ENCODE measurements around the gene TOP3B.

TOP3B gene

GRCh38 chr22:21982338-21982965 is at the start of gene TOP3B:
TSS of gene TOP3B (minus strand) at chr22:21982787. CDS start at chr22:21975709, 7,078 bp downstream.
- peak; percentile 55 to 81 (median 67) for DNase-seq (ENCODE audit: low read depth in 3 of 3, low spot score in 1 of 3)

- DNase-seq (ENCODE audit: low read depth in 3 of 3, low spot score in 1 of 3): no peak
Measured at GRCh38 chr22:22031183-22031945, 48.8 kb upstream of the TOP3B start.

GRCh38 chr22:22030493-22031182 is 48.1 kb upstream of the TOP3B start:
- no peak for DNase-seq (ENCODE audit: low read depth in 3 of 3, low spot score in 1 of 3)

- no peak for DNase-seq (ENCODE audit: low read depth in 3 of 3, low spot score in 1 of 3)
Measured at GRCh38 chr22:22027955-22028354, 45.4 kb upstream of the TOP3B start.

GRCh38 chr22:22026157-22026831 is 43.7 kb upstream of the TOP3B start:
- DNase-seq (ENCODE audit: low read depth in 3 of 3, low spot score in 1 of 3): no peak

GRCh38 chr22:22025320-22026156 is 43.0 kb upstream of the TOP3B start:
- DNase-seq (ENCODE audit: low read depth in 3 of 3, low spot score in 1 of 3): no peak

- DNase-seq (ENCODE audit: low read depth in 3 of 3, low spot score in 1 of 3): no peak
Measured at GRCh38 chr22:22024440-22024839, 41.9 kb upstream of the TOP3B start.

GRCh38 chr22:22023581-22024137 is 41.1 kb upstream of the TOP3B start:
- DNase-seq (ENCODE audit: low read depth in 3 of 3, low spot score in 1 of 3): no peak

- DNase-seq (ENCODE audit: low read depth in 3 of 3, low spot score in 1 of 3): no peak
Measured at GRCh38 chr22:22022947-22023534, 40.5 kb upstream of the TOP3B start.

GRCh38 chr22:22022255-22022840 is 39.8 kb upstream of the TOP3B start:
- DNase-seq (ENCODE audit: low read depth in 3 of 3, low spot score in 1 of 3): no peak

GRCh38 chr22:22021162-22021750 is 38.7 kb upstream of the TOP3B start:
- DNase-seq (ENCODE audit: low read depth in 3 of 3, low spot score in 1 of 3): no peak

- DNase-seq (ENCODE audit: low read depth in 3 of 3, low spot score in 1 of 3): no peak
Measured at GRCh38 chr22:22020425-22020852, 37.9 kb upstream of the TOP3B start.

- no peak for DNase-seq (ENCODE audit: low read depth in 3 of 3, low spot score in 1 of 3)
Measured at GRCh38 chr22:22019659-22020424, 37.3 kb upstream of the TOP3B start.

- DNase-seq (ENCODE audit: low read depth in 3 of 3, low spot score in 1 of 3): no peak
Measured at GRCh38 chr22:22018825-22019658, 36.5 kb upstream of the TOP3B start.

GRCh38 chr22:22015631-22016030 is 33.0 kb upstream of the TOP3B start:
- no peak for DNase-seq (ENCODE audit: low read depth in 3 of 3, low spot score in 1 of 3)

- DNase-seq (ENCODE audit: low read depth in 3 of 3, low spot score in 1 of 3): no peak
Measured at GRCh38 chr22:22014285-22014659, 31.7 kb upstream of the TOP3B start.

- no peak for DNase-seq (ENCODE audit: low read depth in 3 of 3, low spot score in 1 of 3)
Measured at GRCh38 chr22:22013559-22014284, 31.1 kb upstream of the TOP3B start.

All from stimulated activated CD4-positive, alpha-beta T cell treated with anti-CD3 and anti-CD28 coated beads, TNF-alpha, amount 100 ng/mL, for 1 hour (primary cell).